ENCODE results near the gene RYR2. TPM values are rescaled to one million over a fixed set of nuclear protein-coding genes. Genes with fewer than 3 reads are reported as not detected.

RYR2 gene
- total RNA-seq, 2 experiments from 2014 or later = not detected

GRCh38 chr1:237103021-237103420, 61.0 kb downstream of the RYR2 start:
- CTCF ChIA-PET (ENCODE audit: unreplicated experiment) = no interaction called here
- no TSS peak for BruUV-seq (replicated peaks)
- Histone ChIP-seq H3K4me3 (ENCODE audit: low read depth, low read length, poor library complexity, severe bottlenecking) (no peak overlapping the region), H4K20me1 (ENCODE audit: insufficient read depth, low read length) (no peaks in the 10 kb centered on the region), H3K27ac (ENCODE audit: low read depth, low read length, poor library complexity, severe bottlenecking) (no peak overlapping the region), H3K4me1 (ENCODE audit: insufficient read depth, low read length, poor library complexity, severe bottlenecking) (no peaks in the 10 kb centered on the region), H3K4me2 (ENCODE audit: low read length) (no peak overlapping the region), H3K9me3 (ENCODE audit: low read length) (no peaks in the 10 kb centered on the region), H3K36me3 (ENCODE audit: insufficient read depth, low read length) (no peaks in the 10 kb centered on the region), H2AFZ (ENCODE audit: low read length) (no peak overlapping the region), H3K9me2 (ENCODE audit: insufficient read depth, low read length) (no peaks in the 10 kb centered on the region), H3K79me2 (ENCODE audit: insufficient read depth, low read depth, low read length) (no peaks in the 10 kb centered on the region)
- DNase-seq (ENCODE audit: low spot score) = no peak
- intact Hi-C loops (cut with micrococcal nuclease; ENCODE audit: unreplicated experiment) = no loop called here
- TF ChIP-seq EZH2phosphoT487 (IDR thresholded peaks at IDR 0.05; ENCODE audit: borderline replicate concordance, low read depth, low read length) (no peak), CTCF (conservative IDR thresholded peaks at IDR 0.05; ENCODE audit: low read length) (no peak)
- POLR2A ChIA-PET = no interaction called here

- ChIA-PET POLR2A (interaction anchor here (0.6 to 1.1 kb wide), 2 partner anchors 31 to 383 kb away, joined by 3 to 4 read pairs; no protein-coding TSS in a partner anchor), CTCF (ENCODE audit: unreplicated experiment) (no interaction called here)
- H3K4me3 ChIP-seq (ENCODE audit: low read depth, low read length, poor library complexity, severe bottlenecking) = no peak overlapping the region
Observed at GRCh38 chr1:237104096-237104495, 62.1 kb downstream of the RYR2 start.

GRCh38 chr1:237105826-237106225, 63.8 kb downstream of the RYR2 start:
- ChIA-PET POLR2A (no interaction called here), CTCF (ENCODE audit: unreplicated experiment) (no interaction called here)
- Histone ChIP-seq H3K9me3 (ENCODE audit: low read length) (no peaks in the 10 kb centered on the region), H3K4me1 (ENCODE audit: insufficient read depth, low read length, poor library complexity, severe bottlenecking) (no peaks in the 10 kb centered on the region), H3K4me3 (ENCODE audit: low read depth, low read length, poor library complexity, severe bottlenecking) (no peak overlapping the region), H3K4me2 (ENCODE audit: low read length) (no peak overlapping the region), H3K9me2 (ENCODE audit: insufficient read depth, low read length) (no peaks in the 10 kb centered on the region), H4K20me1 (ENCODE audit: insufficient read depth, low read length) (no peaks in the 10 kb centered on the region), H3K36me3 (ENCODE audit: insufficient read depth, low read length) (no peaks in the 10 kb centered on the region), H3K27ac (ENCODE audit: low read depth, low read length, poor library complexity, severe bottlenecking) (no peak overlapping the region), H3K79me2 (ENCODE audit: insufficient read depth, low read depth, low read length) (no peaks in the 10 kb centered on the region), H2AFZ (ENCODE audit: low read length) (no peak overlapping the region)
- TF ChIP-seq CTCF (conservative IDR thresholded peaks at IDR 0.05; ENCODE audit: low read length) = no peak
- no peak for TF ChIP-seq EZH2phosphoT487 (IDR thresholded peaks at IDR 0.05; ENCODE audit: borderline replicate concordance, low read depth, low read length)
- DNase-seq (ENCODE audit: low spot score) = no peak
- intact Hi-C loops (cut with micrococcal nuclease; ENCODE audit: unreplicated experiment) = no loop called here
- BruUV-seq (replicated peaks) = no TSS peak

More at GRCh38 chr1:237104096-237104495, 62.1 kb downstream of the RYR2 start:
- H3K4me2 ChIP-seq (ENCODE audit: low read length) = no peak overlapping the region
- no peaks in the 10 kb centered on the region for H3K79me2 ChIP-seq (ENCODE audit: insufficient read depth, low read depth, low read length)
- H3K27ac ChIP-seq (ENCODE audit: low read depth, low read length, poor library complexity, severe bottlenecking) = no peak overlapping the region
- H3K9me3 ChIP-seq (ENCODE audit: low read length) = no peaks in the 10 kb centered on the region
- no peaks in the 10 kb centered on the region for H4K20me1 ChIP-seq (ENCODE audit: insufficient read depth, low read length)
- H2AFZ ChIP-seq (ENCODE audit: low read length) = no peak overlapping the region
- H3K9me2 ChIP-seq (ENCODE audit: insufficient read depth, low read length) = no peaks in the 10 kb centered on the region
- no TSS peak for BruUV-seq (replicated peaks)
- no peaks in the 10 kb centered on the region for H3K4me1 ChIP-seq (ENCODE audit: insufficient read depth, low read length, poor library complexity, severe bottlenecking)
- H3K36me3 ChIP-seq (ENCODE audit: insufficient read depth, low read length) = no peaks in the 10 kb centered on the region
- intact Hi-C loops (cut with micrococcal nuclease; ENCODE audit: unreplicated experiment) = no loop called here
- TF ChIP-seq EZH2phosphoT487 (IDR thresholded peaks at IDR 0.05; ENCODE audit: borderline replicate concordance, low read depth, low read length) = no peak
- TF ChIP-seq CTCF (conservative IDR thresholded peaks at IDR 0.05; ENCODE audit: low read length) = no peak
- no peak for DNase-seq (ENCODE audit: low spot score)
